ENCODE measurements around the gene IQUB.
"Not testable (repeated sequence)": the region's sequence is repeated elsewhere in the genome, so short reads cannot be mapped to it uniquely, and the experiment has no call there.

IQUB gene

GRCh38 chr7:123485187-123485586 is 49.2 kb downstream of the IQUB start:
- no peak for DNase-seq

GRCh38 chr7:123484199-123484598 is 50.2 kb downstream of the IQUB start:
- DNase-seq, result no peak

GRCh38 chr7:123480107-123480506 is 54.3 kb downstream of the IQUB start:
- DNase-seq, result no peak

GRCh38 chr7:123478056-123478455 is 56.3 kb downstream of the IQUB start:
- not testable (repeated sequence) for DNase-seq

GRCh38 chr7:123472750-123473445 is 61.5 kb downstream of the IQUB start:
- no peak for DNase-seq

- no peak for DNase-seq
Measured at GRCh38 chr7:123472327-123472726, 62.1 kb downstream of the IQUB start.

- DNase-seq, result no peak
Measured at GRCh38 chr7:123468303-123468702, 66.1 kb downstream of the IQUB start.

- no peak for DNase-seq
Measured at GRCh38 chr7:123463890-123464289, 70.5 kb downstream of the IQUB start.

GRCh38 chr7:123460616-123461015 is 73.8 kb downstream of the IQUB start:
- no peak for DNase-seq

GRCh38 chr7:123455965-123456470 is 78.4 kb downstream of the IQUB start:
- no peak for DNase-seq

GRCh38 chr7:123440101-123440548 is 94.3 kb downstream of the IQUB start:
- no peak for DNase-seq

GRCh38 chr7:123439191-123439590 is 95.2 kb downstream of the IQUB start:
- no peak for DNase-seq

GRCh38 chr7:123437447-123437995 is 96.9 kb downstream of the IQUB start:
- DNase-seq, result no peak

- DNase-seq, result no peak
Measured at GRCh38 chr7:123435080-123435700, 99.2 kb downstream of the IQUB start.

- no peak for DNase-seq
Measured at GRCh38 chr7:123433665-123434064, 100.7 kb downstream of the IQUB start.

GRCh38 chr7:123432601-123433000 is 101.8 kb downstream of the IQUB start:
- no peak for DNase-seq

GRCh38 chr7:123431075-123431614 is 103.2 kb downstream of the IQUB start:
- no peak for DNase-seq

GRCh38 chr7:123425246-123425645 is 109.1 kb downstream of the IQUB start:
- DNase-seq, result no peak

GRCh38 chr7:123424463-123424862 is 109.9 kb downstream of the IQUB start:
- no peak for DNase-seq

GRCh38 chr7:123423622-123424021 is 110.8 kb downstream of the IQUB start:
- DNase-seq, result no peak

GRCh38 chr7:123417580-123417979 is 116.8 kb downstream of the IQUB start:
- DNase-seq, result no peak

- DNase-seq, result no peak
Measured at GRCh38 chr7:123415625-123416024, 118.8 kb downstream of the IQUB start.

- no peak for DNase-seq
Measured at GRCh38 chr7:123410273-123410904, 124.0 kb downstream of the IQUB start.
